Measurements from ENCODE around the gene UBE2J2.

The UBE2J2 gene

DNA sequence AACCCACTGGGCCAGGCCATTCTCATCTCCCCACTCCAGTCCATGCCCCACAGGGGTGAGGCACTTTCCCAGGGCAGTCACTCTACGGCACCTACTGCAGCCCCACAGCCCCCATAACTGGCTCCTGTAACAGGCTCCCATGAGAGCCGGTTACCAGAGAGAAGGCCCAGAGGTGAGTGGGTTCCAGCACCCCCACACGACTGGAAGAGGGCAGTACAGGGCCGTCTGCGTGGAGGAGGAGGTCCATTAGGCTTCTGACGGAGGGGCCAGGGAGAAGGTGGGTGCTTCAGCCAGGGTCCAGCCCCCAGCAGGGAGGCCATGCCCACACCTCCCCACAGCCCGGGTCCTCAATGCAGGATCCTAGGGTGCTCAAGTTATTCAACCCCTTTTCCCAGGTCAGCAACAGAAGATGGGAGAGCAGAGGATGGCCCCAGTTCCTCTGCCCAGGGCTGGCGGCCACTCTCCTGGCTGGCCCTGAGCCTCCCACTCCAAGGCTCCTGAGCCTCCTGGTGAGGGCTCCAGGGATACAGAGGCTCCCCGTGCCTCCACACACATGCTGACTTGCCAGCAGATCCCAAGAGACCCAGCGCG lies 32.5 kb upstream of the UBE2J2 start:
- H3K9ac ChIP-seq (ENCODE audit: low read length): peak overlapping the region; percentile 61; the same call in 1 of the 2 replicates
- peaks cover 37% of the 10 kb centered on the region for H3K4me1 ChIP-seq (ENCODE audit: insufficient read depth, low read length, severe bottlenecking)
- no peaks in the 10 kb centered on the region for H4K20me1 ChIP-seq (ENCODE audit: insufficient read depth, low read length)
- no peaks in the 10 kb centered on the region for H3K9me3 ChIP-seq (ENCODE audit: low read length)
- H3K27ac ChIP-seq (ENCODE audit: low read depth, low read length, poor library complexity, severe bottlenecking): no peak overlapping the region
- no peaks in the 10 kb centered on the region for H3K27me3 ChIP-seq (ENCODE audit: insufficient read depth, low read length)
- no peaks in the 10 kb centered on the region for H3K9me2 ChIP-seq (ENCODE audit: low read depth, low read length)
- peak overlapping the region; percentile 73 for H3K4me2 ChIP-seq (ENCODE audit: low read length)
- peak overlapping the region; percentile 73 for H3K4me3 ChIP-seq (ENCODE audit: low read depth, low read length, poor library complexity, severe bottlenecking)
- H3K36me3 ChIP-seq (ENCODE audit: insufficient read depth, low read length): peaks cover 16% of the 10 kb centered on the region; the same call in 1 of the 2 replicates
- H2AFZ ChIP-seq (ENCODE audit: low read length): no peak overlapping the region
- no peaks in the 10 kb centered on the region for H3K79me2 ChIP-seq (ENCODE audit: insufficient read depth, low read length)
- H3F3A ChIP-seq (ENCODE audit: insufficient read depth, low read length): no peaks in the 10 kb centered on the region
- no peak for TF ChIP-seq EZH2 (IDR thresholded peaks at IDR 0.05; ENCODE audit: borderline replicate concordance, low read length)
- TF ChIP-seq, protein P1, sequence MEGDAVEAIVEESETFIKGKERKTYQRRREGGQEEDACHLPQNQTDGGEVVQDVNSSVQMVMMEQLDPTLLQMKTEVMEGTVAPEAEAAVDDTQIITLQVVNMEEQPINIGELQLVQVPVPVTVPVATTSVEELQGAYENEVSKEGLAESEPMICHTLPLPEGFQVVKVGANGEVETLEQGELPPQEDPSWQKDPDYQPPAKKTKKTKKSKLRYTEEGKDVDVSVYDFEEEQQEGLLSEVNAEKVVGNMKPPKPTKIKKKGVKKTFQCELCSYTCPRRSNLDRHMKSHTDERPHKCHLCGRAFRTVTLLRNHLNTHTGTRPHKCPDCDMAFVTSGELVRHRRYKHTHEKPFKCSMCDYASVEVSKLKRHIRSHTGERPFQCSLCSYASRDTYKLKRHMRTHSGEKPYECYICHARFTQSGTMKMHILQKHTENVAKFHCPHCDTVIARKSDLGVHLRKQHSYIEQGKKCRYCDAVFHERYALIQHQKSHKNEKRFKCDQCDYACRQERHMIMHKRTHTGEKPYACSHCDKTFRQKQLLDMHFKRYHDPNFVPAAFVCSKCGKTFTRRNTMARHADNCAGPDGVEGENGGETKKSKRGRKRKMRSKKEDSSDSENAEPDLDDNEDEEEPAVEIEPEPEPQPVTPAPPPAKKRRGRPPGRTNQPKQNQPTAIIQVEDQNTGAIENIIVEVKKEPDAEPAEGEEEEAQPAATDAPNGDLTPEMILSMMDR (IDR thresholded peaks at IDR 0.05; ENCODE audit: low read length): peak; percentile 25; the same call in 1 of the 2 replicates

DNA sequence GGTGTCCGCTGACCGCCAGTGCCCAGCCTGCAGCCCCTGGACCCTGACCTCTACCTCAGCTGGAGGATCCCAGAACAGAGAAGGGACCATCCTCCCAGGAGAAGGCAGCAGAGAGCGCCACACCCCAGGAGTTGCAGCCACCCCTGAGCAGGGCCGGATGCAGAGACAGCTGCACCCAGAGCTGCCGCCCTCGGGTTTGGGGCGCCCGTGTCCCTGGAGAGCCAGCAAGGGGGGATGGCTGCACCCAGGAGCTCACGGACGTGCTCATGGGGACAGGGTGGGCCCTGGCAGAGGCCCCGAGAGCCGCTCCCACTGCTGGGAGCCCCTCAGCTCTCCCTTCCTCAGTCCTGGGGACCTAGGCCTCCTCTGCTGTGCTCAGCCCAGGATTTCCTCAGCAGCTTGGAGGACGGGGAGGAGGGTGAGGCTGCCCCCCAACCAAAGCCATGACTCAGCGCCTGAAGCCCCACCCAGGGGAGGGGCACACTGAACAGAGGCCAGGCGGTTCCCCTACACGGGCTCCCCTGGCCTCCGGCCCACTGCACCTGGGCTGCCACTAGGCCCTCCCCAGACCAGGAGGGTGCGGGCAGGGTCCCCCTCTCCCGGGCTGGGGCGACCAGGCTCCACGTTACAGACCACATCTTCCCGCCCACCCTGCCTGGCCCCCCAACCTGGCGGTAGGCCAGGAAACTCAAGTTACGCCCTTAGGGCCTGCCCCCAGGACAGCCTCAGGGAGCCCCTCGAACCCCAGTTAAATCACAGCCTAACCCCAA lies 31.8 kb upstream of the UBE2J2 start:
- no peak for TF ChIP-seq EZH2 (IDR thresholded peaks at IDR 0.05; ENCODE audit: borderline replicate concordance, low read length)
- TF ChIP-seq, protein P1 (IDR thresholded peaks at IDR 0.05; ENCODE audit: low read length): no peak
- Histone ChIP-seq H3K36me3 (ENCODE audit: insufficient read depth, low read length) (peaks cover 9% of the 10 kb centered on the region; the same call in 1 of the 2 replicates), H3K79me2 (ENCODE audit: insufficient read depth, low read length) (no peaks in the 10 kb centered on the region), H3K27me3 (ENCODE audit: insufficient read depth, low read length) (no peaks in the 10 kb centered on the region), H3K9me2 (ENCODE audit: low read depth, low read length) (no peaks in the 10 kb centered on the region), H3K27ac (ENCODE audit: low read depth, low read length, poor library complexity, severe bottlenecking) (no peak overlapping the region), H3K9me3 (ENCODE audit: low read length) (no peaks in the 10 kb centered on the region), H4K20me1 (ENCODE audit: insufficient read depth, low read length) (no peaks in the 10 kb centered on the region), H2AFZ (ENCODE audit: low read length) (no peak overlapping the region), H3K9ac (ENCODE audit: low read length) (no peak overlapping the region; the same call in 1 of the 2 replicates), H3K4me2 (ENCODE audit: low read length) (peak overlapping the region; percentile 73), H3K4me3 (ENCODE audit: low read depth, low read length, poor library complexity, severe bottlenecking) (peak overlapping the region; percentile 73), H3K4me1 (ENCODE audit: insufficient read depth, low read length, severe bottlenecking) (peaks cover 37% of the 10 kb centered on the region), H3F3A (ENCODE audit: insufficient read depth, low read length) (no peaks in the 10 kb centered on the region)

DNA sequence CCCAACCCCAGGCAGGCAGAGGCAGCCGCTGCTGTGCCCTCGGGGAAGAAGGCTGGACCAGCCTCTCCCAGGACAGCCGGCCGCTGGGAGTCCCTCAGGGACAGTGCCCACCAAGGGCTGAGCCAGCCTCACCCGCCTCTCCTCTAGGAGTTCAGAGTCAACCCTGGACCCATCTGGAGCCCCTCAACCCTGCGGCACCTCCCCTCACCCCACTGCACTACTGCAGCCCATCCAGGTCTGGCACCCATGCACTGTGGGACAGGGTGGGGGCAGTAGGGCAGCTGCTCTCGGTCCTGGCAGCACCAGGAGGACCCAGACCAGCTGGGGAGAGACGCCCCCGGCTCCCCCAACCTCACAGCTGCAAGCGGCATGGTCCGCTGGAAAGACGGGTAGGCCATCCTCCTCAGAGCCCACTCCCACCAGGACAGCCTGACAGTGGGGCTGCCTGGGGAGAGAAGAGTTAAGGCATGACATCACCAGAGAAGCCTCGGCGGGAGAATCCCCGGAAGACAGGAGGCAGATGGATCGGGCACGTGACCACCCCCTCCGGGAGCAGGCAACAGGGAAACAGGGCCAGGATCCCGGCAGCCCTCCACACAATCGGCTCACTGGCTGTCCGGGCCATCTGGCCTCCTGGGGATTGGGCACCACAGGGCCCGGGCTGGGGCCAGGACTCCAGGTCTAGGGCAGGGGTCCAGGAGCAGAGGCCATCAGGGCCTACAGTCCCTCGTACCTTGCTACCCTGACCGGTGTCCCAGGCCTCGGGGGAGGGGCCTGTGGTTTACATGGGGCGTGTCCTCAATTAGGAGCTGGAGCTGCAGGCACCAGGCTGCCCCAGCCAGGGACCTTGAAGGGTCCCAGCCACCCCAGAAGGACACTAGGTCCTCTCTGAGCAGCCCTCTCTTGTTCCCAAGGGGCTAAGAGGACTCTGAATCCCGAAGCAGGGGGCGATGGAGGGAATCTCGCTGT lies 31.0 kb upstream of the UBE2J2 start:
- Histone ChIP-seq H3K79me2 (ENCODE audit: insufficient read depth, low read length) (no peaks in the 10 kb centered on the region), H2AFZ (ENCODE audit: low read length) (no peak overlapping the region), H3K4me1 (ENCODE audit: insufficient read depth, low read length, severe bottlenecking) (peaks cover 30% of the 10 kb centered on the region), H4K20me1 (ENCODE audit: insufficient read depth, low read length) (no peaks in the 10 kb centered on the region), H3K27ac (ENCODE audit: low read depth, low read length, poor library complexity, severe bottlenecking) (no peak overlapping the region), H3F3A (ENCODE audit: insufficient read depth, low read length) (no peaks in the 10 kb centered on the region), H3K27me3 (ENCODE audit: insufficient read depth, low read length) (no peaks in the 10 kb centered on the region), H3K9me3 (ENCODE audit: low read length) (no peaks in the 10 kb centered on the region), H3K36me3 (ENCODE audit: insufficient read depth, low read length) (peaks cover 2% of the 10 kb centered on the region; the same call in 1 of the 2 replicates), H3K4me2 (ENCODE audit: low read length) (0 out of 2 replicates have a peak overlapping the region, but pooled peaks have one; percentile 73), H3K9ac (ENCODE audit: low read length) (no peak overlapping the region; the same call in 1 of the 2 replicates), H3K4me3 (ENCODE audit: low read depth, low read length, poor library complexity, severe bottlenecking) (no peak overlapping the region), H3K9me2 (ENCODE audit: low read depth, low read length) (no peaks in the 10 kb centered on the region)
- no peak for TF ChIP-seq EZH2 (IDR thresholded peaks at IDR 0.05; ENCODE audit: borderline replicate concordance, low read length)
- TF ChIP-seq, protein P1 (IDR thresholded peaks at IDR 0.05; ENCODE audit: low read length): no peak
